LNCaP clone FGC (cell line): ENCODE measurements around the gene FEV.

Source experiments
- DNase-seq: peaks from one replicate; pipeline ENCODE4 v3.0.0-alpha.2; 2011; ENCODE audit warnings: low read depth
- H3K4me3 ChIP-seq: 2 replicates; pipeline ENCODE4 v1.5.1; 2011; ENCODE audit warnings: mild to moderate bottlenecking, low read depth, low read length, control low read depth
- TF ChIP-seq, protein P1 (sequence below): IDR thresholded peaks from 2 replicates; pipeline ENCODE4 v1.5.1; 2012; ENCODE audit warnings: mild to moderate bottlenecking; ENCODE audit not compliant: control insufficient read depth, insufficient read depth; ENCODE audit errors: extremely low read depth

Gene FEV

DNA sequence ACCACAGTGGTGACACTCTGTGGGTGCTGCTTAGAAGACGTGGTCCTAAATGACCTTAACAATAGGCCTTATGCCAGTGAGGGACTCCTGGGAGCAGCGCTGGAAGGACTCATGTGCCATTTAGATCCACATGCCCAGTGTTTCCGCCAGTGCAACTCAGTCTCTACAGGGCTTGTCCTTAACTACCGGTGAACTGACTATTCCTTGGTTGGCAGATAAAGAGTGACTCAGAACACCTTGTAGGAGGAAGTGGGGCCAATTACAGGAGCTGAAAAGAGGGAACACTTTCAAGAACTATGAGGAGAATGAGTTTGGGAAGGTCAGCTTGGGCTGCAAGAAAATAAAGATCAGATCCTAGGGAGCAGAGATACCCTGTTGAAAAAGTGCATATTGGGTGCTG, 27.3 kb downstream of the FEV start:
- TF ChIP-seq, protein P1, sequence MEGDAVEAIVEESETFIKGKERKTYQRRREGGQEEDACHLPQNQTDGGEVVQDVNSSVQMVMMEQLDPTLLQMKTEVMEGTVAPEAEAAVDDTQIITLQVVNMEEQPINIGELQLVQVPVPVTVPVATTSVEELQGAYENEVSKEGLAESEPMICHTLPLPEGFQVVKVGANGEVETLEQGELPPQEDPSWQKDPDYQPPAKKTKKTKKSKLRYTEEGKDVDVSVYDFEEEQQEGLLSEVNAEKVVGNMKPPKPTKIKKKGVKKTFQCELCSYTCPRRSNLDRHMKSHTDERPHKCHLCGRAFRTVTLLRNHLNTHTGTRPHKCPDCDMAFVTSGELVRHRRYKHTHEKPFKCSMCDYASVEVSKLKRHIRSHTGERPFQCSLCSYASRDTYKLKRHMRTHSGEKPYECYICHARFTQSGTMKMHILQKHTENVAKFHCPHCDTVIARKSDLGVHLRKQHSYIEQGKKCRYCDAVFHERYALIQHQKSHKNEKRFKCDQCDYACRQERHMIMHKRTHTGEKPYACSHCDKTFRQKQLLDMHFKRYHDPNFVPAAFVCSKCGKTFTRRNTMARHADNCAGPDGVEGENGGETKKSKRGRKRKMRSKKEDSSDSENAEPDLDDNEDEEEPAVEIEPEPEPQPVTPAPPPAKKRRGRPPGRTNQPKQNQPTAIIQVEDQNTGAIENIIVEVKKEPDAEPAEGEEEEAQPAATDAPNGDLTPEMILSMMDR, result no peak
- no peak overlapping the region for H3K4me3 ChIP-seq
- no peak for DNase-seq

DNA sequence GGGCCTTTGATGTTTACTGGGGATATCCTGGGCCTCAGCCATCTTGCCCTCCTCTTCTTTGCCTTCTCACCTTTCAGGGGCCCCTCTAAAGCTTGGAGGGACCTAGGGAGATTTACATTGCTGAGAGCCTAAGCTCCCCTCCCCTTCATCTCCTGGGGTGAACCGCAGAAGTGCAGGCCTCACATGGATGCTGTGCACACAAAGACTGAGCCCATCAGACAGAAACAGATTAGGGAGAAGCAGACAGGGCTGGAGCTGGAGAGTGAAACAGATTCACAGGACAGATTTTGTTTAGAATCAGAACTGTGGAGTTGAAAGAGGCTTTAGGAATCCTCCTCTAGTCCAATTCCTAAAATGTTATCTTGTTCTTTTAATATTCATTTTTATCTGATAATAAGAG, 28.9 kb downstream of the FEV start:
- H3K4me3 ChIP-seq, result no peak overlapping the region
- TF ChIP-seq, protein P1, result no peak
- no peak for DNase-seq

DNA sequence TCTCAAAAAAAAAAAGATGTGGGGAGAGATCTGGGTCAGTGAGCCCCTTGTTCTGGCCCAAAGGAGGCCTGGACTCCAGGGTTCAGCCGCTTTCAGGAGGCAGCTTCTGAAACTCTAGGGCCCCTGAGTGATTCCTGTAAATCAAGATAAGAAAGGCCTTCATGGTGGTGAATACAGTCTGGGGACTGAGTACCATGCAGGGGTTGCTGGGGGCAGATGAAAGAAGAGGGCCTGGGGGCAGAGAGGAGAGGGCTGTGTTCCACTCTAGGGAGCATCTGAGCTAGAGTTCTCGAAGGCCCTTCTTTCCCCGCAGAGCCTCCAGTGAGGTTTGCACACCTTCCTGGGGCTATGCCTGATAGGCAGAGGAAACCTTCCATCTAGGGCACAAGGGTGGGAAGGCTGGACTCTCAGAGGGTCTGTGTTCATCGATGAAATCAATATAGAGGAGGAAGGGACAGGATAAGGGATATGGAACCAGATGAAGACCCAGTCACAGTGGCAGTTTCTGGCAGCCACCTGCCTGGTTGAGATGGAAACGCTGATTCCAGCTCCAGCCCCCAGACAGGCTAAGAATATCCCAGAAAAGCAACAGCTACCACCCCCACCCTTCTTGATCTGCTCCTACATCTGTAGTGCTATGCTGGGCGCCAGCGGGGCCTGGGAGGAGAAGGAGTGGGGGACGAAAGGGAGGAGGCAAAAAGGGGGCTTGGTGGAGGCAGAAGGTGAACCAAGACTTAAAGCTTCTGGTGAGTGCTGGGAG, 30.3 kb downstream of the FEV start:
- TF ChIP-seq, protein P1, result no peak
- no peak for DNase-seq
- no peak overlapping the region for H3K4me3 ChIP-seq

DNA sequence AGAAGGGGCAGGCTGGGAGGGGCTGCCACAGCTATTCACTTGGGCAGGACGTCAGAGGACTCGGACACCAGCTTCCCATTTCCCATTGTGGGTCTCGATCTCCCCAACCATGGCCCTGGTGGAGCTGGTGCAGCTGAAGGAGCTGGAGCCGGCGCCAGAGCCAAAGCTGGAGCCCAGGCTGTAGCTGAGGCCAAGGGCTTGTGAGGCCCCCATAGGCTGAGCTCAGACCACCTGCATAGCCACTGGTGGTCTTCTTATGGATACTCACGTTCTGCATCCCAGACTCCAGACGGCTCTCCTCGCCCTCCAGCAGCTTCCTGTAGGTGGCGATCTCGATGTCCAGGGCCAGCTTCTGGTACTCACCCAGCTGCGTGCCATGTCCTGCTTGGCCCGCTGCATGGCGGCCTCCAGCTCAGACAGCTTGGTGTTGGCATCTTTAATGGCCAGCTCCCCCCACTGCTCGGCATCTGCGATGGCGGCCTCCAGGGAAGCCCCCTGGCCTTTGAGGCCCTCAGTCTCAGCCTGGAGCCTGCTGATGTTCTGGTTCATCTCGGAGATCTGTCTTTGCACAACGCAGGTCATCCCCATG, 31.5 kb downstream of the FEV start:
- TF ChIP-seq, protein P1, result 0 out of 2 replicates have a peak, but pooled peaks have one; percentile 9
- H3K4me3 ChIP-seq, result no peak overlapping the region
- DNase-seq, result no peak

DNA sequence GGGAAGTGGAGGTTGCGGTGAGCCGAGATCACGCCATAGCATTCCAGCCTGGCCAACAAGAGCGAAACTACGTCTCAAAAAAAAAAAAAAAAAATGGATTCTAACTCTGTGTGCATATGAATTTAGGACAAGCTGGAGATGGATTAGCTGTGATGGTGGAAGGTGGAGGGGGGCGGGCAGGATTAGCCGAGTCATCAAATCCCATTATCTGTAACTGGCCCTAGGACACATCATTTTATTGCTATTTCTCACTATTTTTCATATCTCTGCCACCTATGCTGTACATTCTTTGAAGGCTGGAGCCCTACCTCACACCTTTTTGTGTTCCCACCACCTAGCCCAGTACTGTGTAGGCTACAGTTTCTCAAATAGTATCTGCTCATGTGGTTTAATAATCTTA, 32.8 kb downstream of the FEV start:
- DNase-seq, result no peak
- no peak overlapping the region for H3K4me3 ChIP-seq
- TF ChIP-seq, protein P1, result no peak

DNA sequence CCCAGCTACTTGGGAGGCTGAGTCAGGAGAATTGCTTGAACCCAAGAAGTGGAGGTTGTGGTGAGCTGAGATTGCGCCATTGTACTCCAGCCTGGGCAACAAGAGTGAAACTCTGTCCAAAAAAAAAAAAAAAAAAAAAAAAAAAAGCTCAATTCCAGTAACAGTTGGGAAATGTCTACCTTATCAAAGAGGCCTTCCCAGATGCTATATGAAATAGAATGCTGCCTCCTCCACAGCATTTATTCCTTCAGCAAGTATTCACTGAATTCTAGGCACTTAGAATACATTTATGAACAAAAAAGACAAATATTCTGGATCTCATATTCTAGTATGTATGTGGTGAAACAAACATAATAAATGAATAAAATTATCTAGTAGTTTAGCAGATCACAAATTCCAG, 38.4 kb downstream of the FEV start:
- H3K4me3 ChIP-seq, result no peak overlapping the region
- TF ChIP-seq, protein P1, result no peak
- DNase-seq, result no peak
